ENCODE results near the gene ZNF205. TPM values are rescaled to one million over a fixed set of nuclear protein-coding genes. Genes with fewer than 3 reads are reported as not detected.

The ZNF205 gene
- total and polyA plus RNA-seq, 9 of the 15 experiments (the other 6 are each of a cell fraction or from before 2014, with no cell fraction given): 2.4 to 11.8 (median 5.1) TPM; not detected in 2

- no peak for TF ChIP-seq ZBTB33 (CRISPR knock-in tag; IDR thresholded peaks at IDR 0.05)
- TF ChIP-seq NFIC (IDR thresholded peaks at IDR 0.05): peak; percentile 11
- peak; percentile 61; the same call in 1 of the 2 replicates for TF ChIP-seq CREB3L1 (IDR thresholded peaks at IDR 0.05; ENCODE audit: borderline replicate concordance, low read depth)
- TF ChIP-seq PRDM10 (IDR thresholded peaks at IDR 0.05; ENCODE audit: partially characterized antibody): no peak
- no peak for TF ChIP-seq MLX (CRISPR knock-in tag; conservative IDR thresholded peaks at IDR 0.05)
- TF ChIP-seq STAT5B (CRISPR knock-in tag; IDR thresholded peaks at IDR 0.05): no peak
- TF ChIP-seq KDM1A (IDR thresholded peaks at IDR 0.05): no peak
- TF ChIP-seq CTCFL (IDR thresholded peaks at IDR 0.05; ENCODE audit: borderline replicate concordance, insufficient read depth, low read depth, low read length, poor library complexity, severe bottlenecking): no peak
- TF ChIP-seq CTCF (IDR thresholded peaks at IDR 0.05 in 2 of 3, conservative IDR thresholded peaks at IDR 0.05 in 1 of 3; ENCODE audit: insufficient read depth in 2 of 3, low read depth in 1 of 3, low read length in 3 of 3): peak; percentile 44 to 57 (median 53)
- TF ChIP-seq E2F3 (CRISPR knock-in tag; IDR thresholded peaks at IDR 0.05): no peak
- no peak for TF ChIP-seq ZNF830 (CRISPR knock-in tag; IDR thresholded peaks at IDR 0.05)
- no peak for TF ChIP-seq GATAD2B (IDR thresholded peaks at IDR 0.05; ENCODE audit: borderline replicate concordance)
These were observed 11.8 kb downstream of the ZNF205 start (continued) for GRCh38 chr16:3123986-3124886.
